Peyer's patch (tissue), 4 donors: ENCODE results near the gene ANKH. TPM values are rescaled to one million over a fixed set of nuclear protein-coding genes. Genes with fewer than 3 reads are reported as not detected.

Source experiments
- DNase-seq, 3 donors: peaks; one replicate each; pipeline ENCODE4 v3.0.0-alpha.2; 2017 to 2019
- H3K27ac ChIP-seq, 4 donors: fragments of 200-600 bp; sonication (generic); one replicate each; pipeline ENCODE4 v1.5.1; 2016 to 2019
- H3K27me3 ChIP-seq, 2 donors: fragments of 200-600 bp; sonication (generic); one replicate each; pipeline ENCODE4 v1.5.1; 2019
- H3K36me3 ChIP-seq, 3 donors: fragments of 200-600 bp; sonication (generic); one replicate each; pipeline ENCODE4 v1.5.1; 2016 to 2019
- H3K4me1 ChIP-seq, 4 donors: fragments of 200-600 bp; sonication (generic); one replicate each; pipeline ENCODE4 v1.5.1; 2016 to 2019
- H3K4me3 ChIP-seq, 4 donors: fragments of 200-600 bp; sonication (generic); 1 replicate in 3 of 4; 2 replicates in 1 of 4; pipeline ENCODE4 v1.5.1; 2016 to 2019; ENCODE audit warnings: mild to moderate bottlenecking in 1 of 4
- H3K9me3 ChIP-seq, 4 donors: fragments of 200-600 bp; sonication (generic); one replicate each; pipeline ENCODE4 v1.5.1; 2016 to 2019; ENCODE audit warnings: mild to moderate bottlenecking in 1 of 4
- CTCF ChIP-seq, 6 experiments: fragments of 450-650 bp in 4 of 6; fragments of 200-600 bp in 2 of 6; sonication (generic) in 1 of 6; IDR thresholded peaks; one replicate each; pipeline ENCODE4 v1.5.1; 2017 to 2019; ENCODE audit warnings: antibody characterized with exemption in 6 of 6, mild to moderate bottlenecking in 3 of 6, moderate library complexity in 1 of 6
- POLR2A ChIP-seq, 2 donors: fragments of 450-650 bp; IDR thresholded peaks; one replicate each; pipeline ENCODE4 v1.5.1; 2017; ENCODE audit warnings: antibody characterized with exemption in 2 of 2, mild to moderate bottlenecking in 2 of 2, moderate library complexity in 2 of 2
- total RNA-seq, 4 donors: library from RNA; depleted of rRNA; stranded (reverse); fragments of >200 nt; gene quantifications; one replicate each; pipeline ENCODE4 v1.1.0, GENCODE V29; 2016

Gene ANKH
- total RNA-seq, 4 donors from 2014 or later = 28.9 to 98.0 (median 96.1) TPM

- no peak for DNase-seq
- H3K4me1 ChIP-seq = no peaks in the 10 kb centered on the region
- H3K27me3 ChIP-seq = no peaks in the 10 kb centered on the region
- no peak overlapping the region for H3K27ac ChIP-seq
- H3K9me3 ChIP-seq = no peaks in the 10 kb centered on the region
- no peak overlapping the region for H3K4me3 ChIP-seq
- H3K36me3 ChIP-seq = peaks cover 0 to 43% (median 0%) of the 10 kb centered on the region in 3 donors
- no peak for TF ChIP-seq CTCF (IDR thresholded peaks at IDR 0.05)
- no peak for TF ChIP-seq POLR2A (IDR thresholded peaks at IDR 0.05)
These were observed 133.5 kb downstream of the ANKH start for GRCh38 chr5:14738050-14738449.

GRCh38 chr5:14737291-14737690 lies 134.3 kb downstream of the ANKH start:
- Histone ChIP-seq H3K27ac (no peak overlapping the region), H3K4me1 (no peaks in the 10 kb centered on the region), H3K27me3 (no peaks in the 10 kb centered on the region), H3K4me3 (no peak overlapping the region), H3K36me3 (peaks cover 0 to 43% (median 0%) of the 10 kb centered on the region in 3 donors), H3K9me3 (no peaks in the 10 kb centered on the region)
- DNase-seq = no peak
- TF ChIP-seq POLR2A (IDR thresholded peaks at IDR 0.05) = no peak
- no peak for TF ChIP-seq CTCF (IDR thresholded peaks at IDR 0.05)

- TF ChIP-seq POLR2A (IDR thresholded peaks at IDR 0.05) = no peak
- no peak for TF ChIP-seq CTCF (IDR thresholded peaks at IDR 0.05)
- DNase-seq = no peak
- Histone ChIP-seq H3K36me3 (peaks cover 0 to 31% (median 0%) of the 10 kb centered on the region in 3 donors), H3K4me1 (no peaks in the 10 kb centered on the region), H3K4me3 (no peak overlapping the region), H3K27me3 (no peaks in the 10 kb centered on the region), H3K27ac (no peak overlapping the region), H3K9me3 (no peaks in the 10 kb centered on the region)
These were observed 135.6 kb downstream of the ANKH start for GRCh38 chr5:14735944-14736343.

GRCh38 chr5:14734396-14734795 lies 137.2 kb downstream of the ANKH start:
- no peak for TF ChIP-seq POLR2A (IDR thresholded peaks at IDR 0.05)
- no peak for TF ChIP-seq CTCF (IDR thresholded peaks at IDR 0.05)
- Histone ChIP-seq H3K9me3 (no peaks in the 10 kb centered on the region), H3K4me3 (no peak overlapping the region), H3K27ac (no peak overlapping the region), H3K27me3 (no peaks in the 10 kb centered on the region), H3K36me3 (peaks cover 0 to 17% (median 0%) of the 10 kb centered on the region in 3 donors), H3K4me1 (no peaks in the 10 kb centered on the region)
- no peak for DNase-seq

- no peak for TF ChIP-seq POLR2A (IDR thresholded peaks at IDR 0.05)
- Histone ChIP-seq H3K27ac (no peak overlapping the region), H3K4me1 (peaks cover 0 to 6% (median 0%) of the 10 kb centered on the region in 4 donors), H3K4me3 (no peak overlapping the region), H3K9me3 (no peaks in the 10 kb centered on the region), H3K27me3 (no peaks in the 10 kb centered on the region), H3K36me3 (peaks cover 0 to 17% (median 0%) of the 10 kb centered on the region in 3 donors)
- no peak for DNase-seq
These were observed 137.9 kb downstream of the ANKH start for GRCh38 chr5:14733661-14734060.

GRCh38 chr5:14732991-14733390 lies 138.6 kb downstream of the ANKH start:
- Histone ChIP-seq H3K4me1 (peaks cover 0 to 13% (median 0%) of the 10 kb centered on the region in 4 donors), H3K36me3 (peaks cover 0 to 17% (median 0%) of the 10 kb centered on the region in 3 donors), H3K9me3 (no peaks in the 10 kb centered on the region), H3K4me3 (no peak overlapping the region), H3K27me3 (no peaks in the 10 kb centered on the region), H3K27ac (no peak overlapping the region)
- TF ChIP-seq POLR2A (IDR thresholded peaks at IDR 0.05) (no peak), CTCF (IDR thresholded peaks at IDR 0.05) (no peak)
- no peak for DNase-seq
